G401 (cell line): Measurements from ENCODE around the gene CGB1. TPM values are rescaled to one million over a fixed set of nuclear protein-coding genes. Genes with fewer than 3 reads are reported as not detected.
A peak's percentile ranks its signal among the peaks of the same experiment; 100 is the strongest.
"Not testable (repeated sequence)": the region's sequence is repeated elsewhere in the genome, so short reads cannot be mapped to it uniquely, and the experiment has no call there.

Experiments
- DNase-seq: peaks from one replicate; pipeline ENCODE4 v3.0.0-alpha.2; 2015; ENCODE audit warnings: low spot score
- in situ Hi-C: cut with HindIII; loops from 2 replicates; pipeline ENCODE4 v1.10.0; 2016; ENCODE audit warnings: low sequenced_read_pairs, mixed read lengths
- total RNA-seq: library from RNA; depleted of rRNA; stranded (reverse); fragments of >200 nt; shearing (Covaris generic); gene quantifications from 2 replicates; pipeline ENCODE4 v1.2.3, GENCODE V29; 2014; rRNA removed

CGB1 gene
- not detected in 2 replicates for total RNA-seq

- in situ Hi-C loops, DNase-seq: not testable (repeated sequence)
Measured at GRCh38 chr19:49036815-49037214, at the start of gene CGB1. CGB1 (minus strand) TSS chr19:49036895; CDS start chr19:49036711, 184 bp downstream.

GRCh38 chr19:49086296-49086695 is 49.6 kb upstream of the CGB1 start:
- in situ Hi-C loops, result no loop called here
- no peak for DNase-seq

GRCh38 chr19:49085868-49086232 is 49.2 kb upstream of the CGB1 start:
- in situ Hi-C loops, result no loop called here
- no peak for DNase-seq

GRCh38 chr19:49085020-49085867 is 48.5 kb upstream of the CGB1 start, which contains the start of gene SNRNP70:
SNRNP70 (plus strand) TSS chr19:49085451; CDS start chr19:49086415, 964 bp downstream.
- in situ Hi-C loops, result no loop called here
- DNase-seq, result peak; percentile 98

- in situ Hi-C loops, result no loop called here
- no peak for DNase-seq
Measured at GRCh38 chr19:49084206-49085019, 47.7 kb upstream of the CGB1 start.

GRCh38 chr19:49081273-49081672 is 44.6 kb upstream of the CGB1 start:
- in situ Hi-C loops, result no loop called here

GRCh38 chr19:49080392-49080791 is 43.7 kb upstream of the CGB1 start:
- DNase-seq, result no peak
- in situ Hi-C loops, result no loop called here

More at GRCh38 chr19:49081273-49081672, 44.6 kb upstream of the CGB1 start:
- DNase-seq, result no peak

- in situ Hi-C loops, result not testable (repeated sequence)
- peak; percentile 81 for DNase-seq
Measured at GRCh38 chr19:49074869-49075268, 38.2 kb upstream of the CGB1 start.

GRCh38 chr19:49073514-49074378 is 37.1 kb upstream of the CGB1 start:
- in situ Hi-C loops, result no loop called here
- DNase-seq, result peak; percentile 21

- in situ Hi-C loops, result no loop called here
- DNase-seq, result no peak
Measured at GRCh38 chr19:49071860-49072547, 35.3 kb upstream of the CGB1 start.

- in situ Hi-C loops, result no loop called here
- DNase-seq, result no peak
Measured at GRCh38 chr19:49070416-49070815, 33.7 kb upstream of the CGB1 start.

GRCh38 chr19:49069026-49069425 is 32.3 kb upstream of the CGB1 start:
- in situ Hi-C loops, result no loop called here
- DNase-seq, result no peak

GRCh38 chr19:49067554-49067953 is 30.9 kb upstream of the CGB1 start:
- no peak for DNase-seq
- in situ Hi-C loops, result no loop called here

GRCh38 chr19:49065905-49066512 is 29.3 kb upstream of the CGB1 start:
- in situ Hi-C loops, result no loop called here
- DNase-seq, result peak; percentile 22

- in situ Hi-C loops, result no loop called here
- peak; percentile 23 for DNase-seq
Measured at GRCh38 chr19:49064768-49065611, 28.3 kb upstream of the CGB1 start, which contains the start of gene NTF4. NTF4 (minus strand) TSS chr19:49064818; CDS start chr19:49061997, 2,821 bp downstream.

GRCh38 chr19:49064029-49064629 is 27.4 kb upstream of the CGB1 start:
- DNase-seq, result no peak
- in situ Hi-C loops, result no loop called here

- in situ Hi-C loops, result no loop called here
- DNase-seq, result no peak
Measured at GRCh38 chr19:49061445-49061844, 24.8 kb upstream of the CGB1 start.
